Esophagus mucosa (tissue), 1 donor: Measurements from ENCODE around the gene DIDO1. TPM values are rescaled to one million over a fixed set of nuclear protein-coding genes. Genes with fewer than 3 reads are reported as not detected.

Source experiments
- ATAC-seq: fragments of 200-7000 bp; cut with Tn5 transposase; one replicate; pipeline ENCODE4 v1.9.1; 2020
- total RNA-seq: library from RNA; stranded (reverse); gene quantifications from one replicate; pipeline ENCODE4 v1.2.4, GENCODE V29; 2023
- donor health status: DM: yes; HTN: yes; CAD: no.

DIDO1 gene
- total RNA-seq, 1 donor from 2014 or later, result 26.2 TPM

DNA sequence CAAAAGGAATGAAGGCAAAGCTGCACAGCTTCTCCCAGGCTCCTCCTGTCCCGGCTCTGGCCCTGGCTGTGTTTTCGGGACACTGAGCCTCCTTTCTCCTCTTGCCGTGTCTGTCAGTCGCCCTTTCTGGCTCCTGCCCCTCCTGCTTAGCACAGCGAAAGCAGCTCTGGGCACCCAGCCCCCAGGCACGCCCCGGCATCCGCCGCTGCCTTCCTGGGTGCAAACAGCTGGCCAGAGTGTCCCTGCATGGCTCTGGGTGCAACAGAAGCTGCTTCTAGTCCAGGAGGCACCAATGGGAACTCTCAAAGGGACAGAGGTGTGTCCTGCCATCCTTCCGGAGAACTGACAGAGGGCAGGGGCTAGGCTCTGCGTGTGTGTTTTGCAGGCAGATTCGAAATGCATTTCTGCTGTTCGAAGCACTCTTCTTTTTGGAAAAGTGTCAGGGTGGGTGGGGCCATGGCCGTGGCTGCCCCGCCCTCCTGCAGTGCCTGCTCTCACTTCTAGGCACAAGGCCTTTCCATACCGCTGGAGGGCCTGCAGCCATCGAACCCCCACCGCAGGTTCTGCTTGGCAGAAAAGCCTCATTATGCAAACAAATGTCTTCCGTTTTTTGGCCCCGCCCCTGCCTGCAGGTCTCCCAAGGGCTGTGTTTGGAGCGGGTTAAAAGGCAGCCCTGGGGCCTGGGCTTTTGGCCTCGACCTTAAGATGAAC lies 93.9 kb downstream of the DIDO1 start:
- ATAC-seq, result peak; percentile 41

DNA sequence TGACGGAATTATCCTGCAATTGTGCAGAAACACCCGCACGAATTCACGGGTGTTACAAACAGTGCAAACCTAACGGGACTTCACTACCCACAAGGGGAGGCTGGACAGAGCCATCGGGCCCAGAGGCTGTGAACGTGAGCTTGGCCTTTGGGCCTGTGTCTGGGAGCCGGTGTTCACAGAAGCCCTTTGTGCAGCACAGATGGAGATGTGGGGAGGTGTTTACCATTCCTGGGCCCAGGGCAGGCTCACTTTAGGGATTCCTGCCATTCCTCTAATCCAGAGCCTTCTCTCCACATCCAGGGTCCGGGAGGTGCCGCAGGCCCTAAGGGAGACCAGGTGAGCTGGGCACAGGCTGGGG lies 94.5 kb downstream of the DIDO1 start:
- ATAC-seq, result no peak

DNA sequence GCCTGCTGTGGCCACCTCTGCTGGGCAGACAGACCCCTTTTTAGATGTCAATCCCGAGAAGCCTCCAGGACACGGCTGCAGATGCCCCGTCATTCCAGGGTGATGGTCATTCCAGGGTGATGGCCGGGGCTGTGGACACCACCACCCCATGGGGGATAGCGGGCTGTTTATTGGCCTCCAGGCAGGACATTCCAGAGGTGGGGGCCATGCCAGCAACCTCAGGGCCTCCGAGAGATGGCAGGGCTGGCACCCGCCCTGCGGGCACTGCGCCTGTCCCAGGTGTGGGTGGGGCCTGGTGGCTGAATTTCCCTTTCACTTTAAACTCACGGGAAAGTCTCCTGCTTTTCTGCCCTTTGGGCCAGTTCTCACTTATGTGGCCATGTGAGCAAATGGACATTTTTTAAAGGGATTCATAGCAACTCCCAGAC lies 94.9 kb downstream of the DIDO1 start:
- peak; percentile 2 for ATAC-seq

DNA sequence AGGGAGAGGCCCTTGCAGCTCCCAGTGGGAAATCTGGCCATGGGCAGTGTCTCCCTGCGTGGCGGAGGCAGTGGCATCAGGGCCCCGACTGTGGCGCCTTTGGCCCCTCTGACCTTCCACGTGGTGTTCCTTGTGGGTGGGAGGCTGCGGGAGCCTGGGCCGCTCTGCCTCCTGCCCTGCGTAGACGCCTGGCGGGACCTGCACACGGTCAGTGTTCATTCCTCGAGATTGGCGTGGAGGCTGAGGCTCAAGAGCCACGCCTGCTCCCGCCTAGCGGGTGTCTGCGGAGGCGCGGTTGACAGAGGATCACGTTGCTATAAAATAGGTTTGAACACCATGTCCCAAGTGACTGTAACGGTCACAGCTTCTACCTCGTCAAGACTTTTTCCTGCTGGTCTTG lies 95.5 kb downstream of the DIDO1 start:
- no peak for ATAC-seq

DNA sequence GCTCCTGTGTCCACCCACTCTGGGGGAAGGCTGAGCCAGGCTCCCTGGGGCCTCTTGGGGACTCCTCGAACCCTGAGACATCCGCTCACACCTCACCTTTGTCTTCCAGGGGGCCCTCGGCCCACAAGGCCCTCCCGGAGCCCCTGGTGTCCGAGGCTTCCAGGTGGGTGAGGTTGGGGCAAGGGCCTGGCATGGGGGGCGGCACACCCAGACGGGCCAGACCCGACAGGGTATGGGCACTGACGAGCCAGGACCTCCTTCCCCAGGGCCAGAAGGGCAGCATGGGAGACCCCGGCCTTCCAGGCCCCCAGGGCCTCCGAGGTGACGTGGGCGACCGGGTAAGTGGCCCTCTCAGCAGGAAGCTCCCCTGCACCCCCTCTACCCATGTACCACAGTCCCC lies 96.1 kb downstream of the DIDO1 start:
- no peak for ATAC-seq

DNA sequence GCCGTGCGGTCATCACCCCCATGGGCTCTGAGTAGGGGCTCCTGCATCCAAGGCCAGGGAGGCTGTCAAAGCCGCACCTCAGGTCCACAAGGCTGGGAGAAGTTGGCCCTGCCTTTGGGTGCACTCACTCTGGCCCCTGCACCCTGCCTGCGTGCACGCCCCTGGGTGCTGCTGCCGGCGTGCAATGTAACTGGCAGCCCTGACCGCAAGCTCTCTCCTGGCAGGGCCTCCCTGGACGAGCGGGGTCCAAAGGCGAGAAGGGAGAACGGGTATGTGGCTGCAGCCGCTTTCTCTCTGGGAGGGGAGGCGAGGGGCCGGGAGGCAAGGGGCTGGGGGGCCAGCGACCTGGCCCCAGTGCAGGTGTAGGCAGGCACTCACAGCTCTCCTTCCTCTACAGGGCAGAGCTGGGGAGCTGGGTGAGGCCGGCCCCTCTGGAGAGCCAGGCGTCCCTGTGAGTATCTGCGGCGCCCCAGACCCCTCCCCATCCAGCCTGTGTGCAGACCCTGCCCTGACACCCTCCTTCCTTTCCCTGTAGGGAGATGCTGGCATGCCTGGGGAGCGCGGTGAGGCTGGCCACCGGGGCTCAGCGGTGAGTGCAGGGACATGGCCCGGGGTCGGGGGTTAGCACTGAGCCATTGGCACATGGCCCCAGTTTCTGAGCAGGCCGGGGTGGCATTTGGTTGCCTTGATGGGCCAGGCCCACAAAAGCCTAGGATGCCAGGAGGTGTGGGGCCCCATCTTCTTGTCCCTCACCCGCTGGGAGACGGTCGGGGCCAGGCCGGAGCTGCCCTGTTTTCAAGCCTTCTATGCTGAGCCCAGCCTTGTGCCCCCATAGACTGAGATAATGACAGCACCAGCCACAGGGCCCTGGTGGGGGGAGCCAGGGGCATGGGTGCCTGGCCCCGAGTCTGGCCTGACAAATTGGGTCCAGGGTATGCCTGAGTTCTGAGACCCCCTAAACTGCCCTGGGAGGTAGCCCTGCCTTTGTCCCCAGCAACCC lies 96.8 kb downstream of the DIDO1 start:
- ATAC-seq, result no peak

DNA sequence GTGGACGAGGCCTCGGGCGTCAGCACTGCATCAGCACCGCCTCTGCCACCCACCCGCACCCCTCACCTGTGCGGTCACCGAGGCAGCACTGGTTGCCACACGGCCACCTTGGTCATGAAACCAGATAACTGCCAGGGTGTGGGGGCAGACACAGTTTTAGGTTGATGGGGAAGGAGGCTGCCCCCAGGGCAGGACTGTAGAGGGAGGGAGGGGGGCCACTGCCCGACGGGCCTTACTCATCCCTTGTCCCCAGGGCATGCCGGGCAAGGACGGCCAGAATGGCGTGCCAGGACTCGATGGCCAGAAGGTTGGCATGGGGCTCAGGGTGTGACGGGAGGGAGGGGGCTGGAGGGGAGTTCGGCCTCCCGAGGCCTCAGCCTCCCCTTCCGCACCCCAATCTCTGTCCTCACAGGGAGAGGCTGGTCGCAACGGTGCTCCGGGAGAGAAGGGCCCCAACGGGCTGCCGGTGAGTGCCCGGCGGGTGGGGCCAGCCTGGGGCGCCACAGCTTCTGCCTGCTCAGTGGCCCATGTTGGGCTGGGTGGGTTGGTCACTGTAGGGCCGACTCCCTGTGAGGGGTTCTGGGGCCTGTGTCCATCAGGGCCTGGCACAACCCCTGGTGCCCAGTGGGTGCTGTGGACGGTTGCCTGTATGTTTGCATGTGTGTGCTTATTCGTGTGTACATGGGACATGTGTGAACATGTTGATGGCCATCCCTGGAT lies 97.6 kb downstream of the DIDO1 start:
- ATAC-seq, result no peak

DNA sequence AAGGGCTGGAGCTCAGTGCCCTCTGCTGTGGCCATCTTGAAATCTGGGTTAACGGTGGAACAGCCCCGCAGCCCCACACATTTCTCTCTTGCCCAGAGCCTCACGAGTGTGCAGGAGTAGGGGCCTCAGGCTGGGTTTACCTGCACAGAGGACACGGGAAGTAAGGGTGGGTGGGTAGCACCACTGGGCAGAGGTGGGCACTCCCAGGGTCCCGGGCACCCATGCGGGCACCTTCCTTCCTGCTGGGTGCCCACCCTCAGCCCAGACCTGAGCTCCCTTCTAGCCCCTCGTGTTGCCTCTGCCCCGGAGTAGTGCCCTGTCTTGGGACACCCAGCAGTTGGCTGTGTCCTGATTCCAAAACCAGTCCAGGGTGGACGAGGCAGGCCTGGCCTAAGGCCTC lies 98.3 kb downstream of the DIDO1 start:
- ATAC-seq, result no peak

Other genes starting within 250 kb of the DIDO1 start
- not detected for gene NTSR1, start 217.7 kb downstream of the DIDO1 start, total RNA-seq
- 5.2 TPM for gene MRGBP, start 130.0 kb downstream of the DIDO1 start, total RNA-seq
- 16.0 TPM for gene OGFR, start 121.7 kb downstream of the DIDO1 start, total RNA-seq
- 1.5 TPM for gene COL9A3, start 109.5 kb downstream of the DIDO1 start, total RNA-seq
- 5.0 TPM for gene TCFL5, start 64.7 kb downstream of the DIDO1 start, total RNA-seq
- 42.7 TPM for gene GID8, start 11.6 kb upstream of the DIDO1 start, total RNA-seq
- 0.76 TPM for gene SLC17A9, start 26.2 kb upstream of the DIDO1 start, total RNA-seq
- not detected for gene BHLHE23, start 80.5 kb upstream of the DIDO1 start, total RNA-seq